Neural cell (in vitro differentiated cells): ENCODE data around the gene RALGPS1. TPM values are rescaled to one million over a fixed set of nuclear protein-coding genes. Genes with fewer than 3 reads are reported as not detected.

Experiments
- H2AFZ ChIP-seq: fragments of 200-600, 300-800 bp; sonication (generic), shearing (Covaris generic); 2 replicates; pipeline ENCODE4 v1.6.0; 2014; ENCODE audit warnings: low read depth, mild to moderate bottlenecking, antibody characterized with exemption, low read length, moderate library complexity
- H3F3A ChIP-seq: fragments of 200-600 bp; shearing (Covaris generic); 2 replicates; pipeline ENCODE4 v1.6.1; 2016; ENCODE audit warnings: mild to moderate bottlenecking, moderate library complexity, mixed read lengths, antibody characterized with exemption, low read length; ENCODE audit not compliant: insufficient read depth, poor library complexity, severe bottlenecking
- H3K27ac ChIP-seq: fragments of 200-600, 300-800 bp; sonication (generic), shearing (Covaris generic); 2 replicates; pipeline ENCODE4 v1.5.1; 2014; ENCODE audit warnings: mild to moderate bottlenecking, low read length, moderate library complexity
- H3K27me3 ChIP-seq: fragments of 300-800, 200-600 bp; sonication (generic), shearing (Covaris generic); 2 replicates; pipeline ENCODE4 v1.6.0; 2014; ENCODE audit warnings: mild to moderate bottlenecking, low read depth, low read length, moderate library complexity; ENCODE audit not compliant: insufficient read depth
- H3K36me3 ChIP-seq: fragments of 300-800, 200-600 bp; sonication (generic), shearing (Covaris generic); 2 replicates; pipeline ENCODE4 v1.5.1; 2014; ENCODE audit warnings: mild to moderate bottlenecking, antibody characterized with exemption, low read length, moderate library complexity; ENCODE audit not compliant: insufficient read depth
- H3K4me2 ChIP-seq: fragments of 300-800, 200-600 bp; sonication (generic), shearing (Covaris generic); 2 replicates; pipeline ENCODE4 v1.6.0; 2014; ENCODE audit warnings: mild to moderate bottlenecking, low read length
- H3K4me3 ChIP-seq: fragments of 300-800, 200-600 bp; sonication (generic), shearing (Covaris generic); 2 replicates; pipeline ENCODE4 v1.5.1; 2014; ENCODE audit warnings: mild to moderate bottlenecking, low read length, moderate library complexity
- H3K79me2 ChIP-seq: fragments of 200-600 bp; shearing (Covaris generic); replicated peaks from 2 replicates; pipeline ENCODE4 v1.6.0; 2014; ENCODE audit warnings: mild to moderate bottlenecking, low read length, moderate library complexity; ENCODE audit not compliant: insufficient read depth
- H3K9ac ChIP-seq: fragments of 300-800, 200-600 bp; sonication (generic), shearing (Covaris generic); 2 replicates; pipeline ENCODE4 v1.6.1; 2016; ENCODE audit warnings: mild to moderate bottlenecking, low read length, mixed read lengths
- H3K9me2 ChIP-seq: fragments of 200-600 bp; shearing (Covaris generic); 2 replicates; pipeline ENCODE4 v1.6.1; 2016; ENCODE audit warnings: mild to moderate bottlenecking, low read length, mixed read lengths; ENCODE audit not compliant: insufficient read depth
- H3K9me3 ChIP-seq: fragments of 200-600, 300-800 bp; sonication (generic), shearing (Covaris generic); 2 replicates; pipeline ENCODE4 v1.6.1; 2016; ENCODE audit warnings: mild to moderate bottlenecking, mixed run types, low read length, moderate library complexity, mixed read lengths
- H4K20me1 ChIP-seq: fragments of 200-600 bp; shearing (Covaris generic); 2 replicates; pipeline ENCODE4 v1.6.1; 2016; ENCODE audit warnings: mild to moderate bottlenecking, mixed run types; ENCODE audit not compliant: insufficient read depth
- CTCF ChIP-seq: fragments of 450-650 bp; IDR thresholded peaks from 2 replicates; pipeline ENCODE4 v1.5.1; 2014; ENCODE audit warnings: antibody characterized with exemption, mild to moderate bottlenecking, moderate library complexity; ENCODE audit not compliant: poor library complexity, severe bottlenecking
- EP300 ChIP-seq: fragments of 450-650 bp; conservative IDR thresholded peaks from 2 replicates; pipeline ENCODE4 v1.6.1; 2014; ENCODE audit warnings: antibody characterized with exemption, mild to moderate bottlenecking, moderate library complexity; ENCODE audit not compliant: poor library complexity, severe bottlenecking
- EZH2 ChIP-seq: fragments of 200-600, 300-800 bp; shearing (Covaris generic), sonication (generic); IDR thresholded peaks from 2 replicates; pipeline ENCODE4 v1.6.1; 2014; ENCODE audit warnings: antibody characterized with exemption, low read length, borderline replicate concordance, mild to moderate bottlenecking; ENCODE audit not compliant: insufficient read depth, poor library complexity, severe bottlenecking
- MXI1 ChIP-seq: fragments of 450-650 bp; conservative IDR thresholded peaks from 2 replicates; pipeline ENCODE4 v1.6.1; 2014; ENCODE audit warnings: antibody characterized with exemption, mild to moderate bottlenecking; ENCODE audit not compliant: poor library complexity, severe bottlenecking
- POLR2AphosphoS5 ChIP-seq: IDR thresholded peaks from 2 replicates; pipeline ENCODE4 v1.6.1; 2012
- RAD21 ChIP-seq: fragments of 450-650 bp; conservative IDR thresholded peaks from 2 replicates; pipeline ENCODE4 v1.6.1; 2014; ENCODE audit warnings: antibody characterized with exemption, mild to moderate bottlenecking, moderate library complexity
- REST ChIP-seq: IDR thresholded peaks from 2 replicates; pipeline ENCODE4 v1.6.1; 2012; ENCODE audit warnings: borderline replicate concordance
- SMC3 ChIP-seq: fragments of 450-650 bp; conservative IDR thresholded peaks from 2 replicates; pipeline ENCODE4 v1.6.1; 2014; ENCODE audit warnings: antibody characterized with exemption, mild to moderate bottlenecking, moderate library complexity; ENCODE audit not compliant: poor library complexity
- TAF1 ChIP-seq: IDR thresholded peaks from 2 replicates; pipeline ENCODE4 v1.6.1; 2012; ENCODE audit warnings: low read depth
- polyA plus RNA-seq: library from polyadenylated mRNA; depleted of rRNA; stranded (reverse); fragments of >200 nt; gene quantifications from 2 replicates; pipeline ENCODE4 v1.2.3, GENCODE V29; 2014

Gene RALGPS1
- polyA plus RNA-seq, 1 donor from 2014 or later: 37.1 TPM

- no peak overlapping the region for H3K4me2 ChIP-seq
- H3K36me3 ChIP-seq: no peaks in the 10 kb centered on the region
- no peaks in the 10 kb centered on the region for H3K9me3 ChIP-seq
- no peaks in the 10 kb centered on the region for H4K20me1 ChIP-seq
- TF ChIP-seq SMC3: no peak
- TF ChIP-seq REST: no peak
- TF ChIP-seq EP300: no peak
- TF ChIP-seq EZH2: no peak
- TF ChIP-seq CTCF: no peak
- TF ChIP-seq TAF1: no peak
- TF ChIP-seq POLR2AphosphoS5: no peak
- no peak for TF ChIP-seq RAD21
- no peak overlapping the region for H3K4me3 ChIP-seq
- H3K79me2 ChIP-seq: no peaks in the 10 kb centered on the region
- no peaks in the 10 kb centered on the region for H3F3A ChIP-seq
- no peaks in the 10 kb centered on the region for H3K9me2 ChIP-seq
- H3K27ac ChIP-seq: no peak overlapping the region
- no peaks in the 10 kb centered on the region for H3K27me3 ChIP-seq
- H3K9ac ChIP-seq: no peak overlapping the region
- no peak overlapping the region for H2AFZ ChIP-seq
Observed at GRCh38 chr9:126882746-126883145, 31.8 kb upstream of the RALGPS1 start.

- H3K27ac ChIP-seq: no peak overlapping the region
Observed at GRCh38 chr9:126883636-126884035, 30.9 kb upstream of the RALGPS1 start.

More at GRCh38 chr9:126883636-126884035, 30.9 kb upstream of the RALGPS1 start:
- Histone ChIP-seq H2AFZ (no peak overlapping the region), H3F3A (no peaks in the 10 kb centered on the region), H3K27me3 (no peaks in the 10 kb centered on the region), H3K9ac (no peak overlapping the region), H3K9me3 (no peaks in the 10 kb centered on the region), H3K4me3 (no peak overlapping the region), H3K4me2 (no peak overlapping the region), H3K79me2 (no peaks in the 10 kb centered on the region), H3K36me3 (no peaks in the 10 kb centered on the region), H4K20me1 (no peaks in the 10 kb centered on the region), H3K9me2 (no peaks in the 10 kb centered on the region)
- TF ChIP-seq EZH2: no peak
- TF ChIP-seq RAD21: no peak
- TF ChIP-seq TAF1: no peak
- TF ChIP-seq REST: no peak
- no peak for TF ChIP-seq EP300
- no peak for TF ChIP-seq POLR2AphosphoS5
- TF ChIP-seq MXI1: no peak
